ENCODE measurements around the gene NAXE.
"Not testable (repeated sequence)": the region's sequence is repeated elsewhere in the genome, so short reads cannot be mapped to it uniquely, and the experiment has no call there.

Gene NAXE

GRCh38 chr1:156625436-156626078, 34.0 kb downstream of the NAXE start:
- peaks cover 28% of the 10 kb centered on the region for H3K27me3 ChIP-seq (ENCODE audit: low read depth, low read length)
- no peaks in the 10 kb centered on the region for H3K9me3 ChIP-seq (ENCODE audit: control insufficient read depth in 1 of 2, low read length in 2 of 2)
- H3K4me3 ChIP-seq (ENCODE audit: low read depth in 1 of 2, low read length in 2 of 2): peak overlapping the region in 1 of 2 donors; percentile 49
- H3K4me1 ChIP-seq (ENCODE audit: control insufficient read depth in 1 of 2, insufficient read depth in 2 of 2, low read length in 2 of 2): peaks cover 0 to 22% of the 10 kb centered on the region in 2 donors
- H3K36me3 ChIP-seq (ENCODE audit: control insufficient read depth in 1 of 2, insufficient read depth in 2 of 2, low read length in 2 of 2): no peaks in the 10 kb centered on the region
- no peak overlapping the region for H3K27ac ChIP-seq (ENCODE audit: low read length)

GRCh38 chr1:156626079-156626438, 34.5 kb downstream of the NAXE start:
- Histone ChIP-seq H3K4me3 (ENCODE audit: low read depth in 1 of 2, low read length in 2 of 2) (peak overlapping the region in 1 of 2 donors; percentile 49), H3K9me3 (ENCODE audit: control insufficient read depth in 1 of 2, low read length in 2 of 2) (no peaks in the 10 kb centered on the region), H3K36me3 (ENCODE audit: control insufficient read depth in 1 of 2, insufficient read depth in 2 of 2, low read length in 2 of 2) (no peaks in the 10 kb centered on the region), H3K4me1 (ENCODE audit: control insufficient read depth in 1 of 2, insufficient read depth in 2 of 2, low read length in 2 of 2) (peaks cover 0 to 22% of the 10 kb centered on the region in 2 donors), H3K27ac (ENCODE audit: low read length) (no peak overlapping the region), H3K27me3 (ENCODE audit: low read depth, low read length) (peaks cover 30% of the 10 kb centered on the region)

GRCh38 chr1:156627313-156627880, 35.8 kb downstream of the NAXE start:
- H3K4me1 ChIP-seq (ENCODE audit: control insufficient read depth in 1 of 2, insufficient read depth in 2 of 2, low read length in 2 of 2): peaks cover 0 to 22% of the 10 kb centered on the region in 2 donors
- no peaks in the 10 kb centered on the region for H3K36me3 ChIP-seq (ENCODE audit: control insufficient read depth in 1 of 2, insufficient read depth in 2 of 2, low read length in 2 of 2)
- H3K27ac ChIP-seq (ENCODE audit: low read length): no peak overlapping the region
- no peaks in the 10 kb centered on the region for H3K9me3 ChIP-seq (ENCODE audit: control insufficient read depth in 1 of 2, low read length in 2 of 2)
- no peak overlapping the region for H3K4me3 ChIP-seq (ENCODE audit: low read depth in 1 of 2, low read length in 2 of 2)
- H3K27me3 ChIP-seq (ENCODE audit: low read depth, low read length): peaks cover 30% of the 10 kb centered on the region

- Histone ChIP-seq H3K9me3 (ENCODE audit: control insufficient read depth in 1 of 2, low read length in 2 of 2) (no peaks in the 10 kb centered on the region), H3K36me3 (ENCODE audit: control insufficient read depth in 1 of 2, insufficient read depth in 2 of 2, low read length in 2 of 2) (no peaks in the 10 kb centered on the region), H3K4me1 (ENCODE audit: control insufficient read depth in 1 of 2, insufficient read depth in 2 of 2, low read length in 2 of 2) (peaks cover 0 to 11% of the 10 kb centered on the region in 2 donors), H3K27me3 (ENCODE audit: low read depth, low read length) (peaks cover 18% of the 10 kb centered on the region), H3K4me3 (ENCODE audit: low read depth in 1 of 2, low read length in 2 of 2) (no peak overlapping the region), H3K27ac (ENCODE audit: low read length) (no peak overlapping the region)
Measured at GRCh38 chr1:156629823-156630449, 38.4 kb downstream of the NAXE start.

GRCh38 chr1:156631152-156631551, 39.6 kb downstream of the NAXE start:
- peaks cover 11% of the 10 kb centered on the region for H3K27me3 ChIP-seq (ENCODE audit: low read depth, low read length)
- not testable (repeated sequence) for H3K9me3 ChIP-seq (ENCODE audit: control insufficient read depth in 1 of 2, low read length in 2 of 2)

GRCh38 chr1:156632355-156632754, 40.8 kb downstream of the NAXE start:
- Histone ChIP-seq H3K9me3 (ENCODE audit: control insufficient read depth in 1 of 2, low read length in 2 of 2) (no peaks in the 10 kb centered on the region), H3K27me3 (ENCODE audit: low read depth, low read length) (peaks cover 3% of the 10 kb centered on the region), H3K27ac (ENCODE audit: low read length) (no peak overlapping the region), H3K36me3 (ENCODE audit: control insufficient read depth in 1 of 2, insufficient read depth in 2 of 2, low read length in 2 of 2) (no peaks in the 10 kb centered on the region), H3K4me1 (ENCODE audit: control insufficient read depth in 1 of 2, insufficient read depth in 2 of 2, low read length in 2 of 2) (no peaks in the 10 kb centered on the region), H3K4me3 (ENCODE audit: low read depth in 1 of 2, low read length in 2 of 2) (no peak overlapping the region)

More at GRCh38 chr1:156631152-156631551, 39.6 kb downstream of the NAXE start:
- H3K4me1 ChIP-seq (ENCODE audit: control insufficient read depth in 1 of 2, insufficient read depth in 2 of 2, low read length in 2 of 2); H3K4me3 ChIP-seq (ENCODE audit: low read depth in 1 of 2, low read length in 2 of 2); H3K27ac ChIP-seq (ENCODE audit: low read length); H3K36me3 ChIP-seq (ENCODE audit: control insufficient read depth in 1 of 2, insufficient read depth in 2 of 2, low read length in 2 of 2): not testable (repeated sequence)

- H3K27ac ChIP-seq (ENCODE audit: low read length): no peak overlapping the region
Measured at GRCh38 chr1:156638189-156638985, 46.8 kb downstream of the NAXE start.

GRCh38 chr1:156639601-156640101, 48.1 kb downstream of the NAXE start:
- peaks cover 26% of the 10 kb centered on the region for H3K27me3 ChIP-seq (ENCODE audit: low read depth, low read length)
- no peaks in the 10 kb centered on the region for H3K9me3 ChIP-seq (ENCODE audit: control insufficient read depth in 1 of 2, low read length in 2 of 2)

More at GRCh38 chr1:156638189-156638985, 46.8 kb downstream of the NAXE start:
- Histone ChIP-seq H3K4me1 (ENCODE audit: control insufficient read depth in 1 of 2, insufficient read depth in 2 of 2, low read length in 2 of 2) (peaks cover 0 to 11% of the 10 kb centered on the region in 2 donors), H3K36me3 (ENCODE audit: control insufficient read depth in 1 of 2, insufficient read depth in 2 of 2, low read length in 2 of 2) (no peaks in the 10 kb centered on the region), H3K9me3 (ENCODE audit: control insufficient read depth in 1 of 2, low read length in 2 of 2) (no peaks in the 10 kb centered on the region), H3K4me3 (ENCODE audit: low read depth in 1 of 2, low read length in 2 of 2) (no peak overlapping the region), H3K27me3 (ENCODE audit: low read depth, low read length) (peaks cover 26% of the 10 kb centered on the region)

GRCh38 chr1:156640842-156641706, 49.5 kb downstream of the NAXE start:
- H3K27ac ChIP-seq (ENCODE audit: low read length): no peak overlapping the region
- peak overlapping the region; percentile 13 to 44 for H3K4me3 ChIP-seq (ENCODE audit: low read depth in 1 of 2, low read length in 2 of 2)
- peaks cover 0 to 11% of the 10 kb centered on the region in 2 donors for H3K4me1 ChIP-seq (ENCODE audit: control insufficient read depth in 1 of 2, insufficient read depth in 2 of 2, low read length in 2 of 2)
- H3K36me3 ChIP-seq (ENCODE audit: control insufficient read depth in 1 of 2, insufficient read depth in 2 of 2, low read length in 2 of 2): no peaks in the 10 kb centered on the region
- H3K27me3 ChIP-seq (ENCODE audit: low read depth, low read length): peaks cover 38% of the 10 kb centered on the region
- H3K9me3 ChIP-seq (ENCODE audit: control insufficient read depth in 1 of 2, low read length in 2 of 2): no peaks in the 10 kb centered on the region

More at GRCh38 chr1:156639601-156640101, 48.1 kb downstream of the NAXE start:
- Histone ChIP-seq H3K4me3 (ENCODE audit: low read depth in 1 of 2, low read length in 2 of 2) (no peak overlapping the region), H3K36me3 (ENCODE audit: control insufficient read depth in 1 of 2, insufficient read depth in 2 of 2, low read length in 2 of 2) (no peaks in the 10 kb centered on the region), H3K27ac (ENCODE audit: low read length) (no peak overlapping the region), H3K4me1 (ENCODE audit: control insufficient read depth in 1 of 2, insufficient read depth in 2 of 2, low read length in 2 of 2) (peaks cover 0 to 11% of the 10 kb centered on the region in 2 donors)

- H3K27me3 ChIP-seq (ENCODE audit: low read depth, low read length): peaks cover 45% of the 10 kb centered on the region
- peaks cover 0 to 11% of the 10 kb centered on the region in 2 donors for H3K4me1 ChIP-seq (ENCODE audit: control insufficient read depth in 1 of 2, insufficient read depth in 2 of 2, low read length in 2 of 2)
Measured at GRCh38 chr1:156641761-156642264, 50.2 kb downstream of the NAXE start, which contains the start of gene BCAN. Gene BCAN (plus strand): TSS chr1:156642117. CDS start chr1:156646055, 3,938 bp downstream.

More at GRCh38 chr1:156641761-156642264, 50.2 kb downstream of the NAXE start, which contains the start of gene BCAN:
- no peaks in the 10 kb centered on the region for H3K36me3 ChIP-seq (ENCODE audit: control insufficient read depth in 1 of 2, insufficient read depth in 2 of 2, low read length in 2 of 2)
- H3K9me3 ChIP-seq (ENCODE audit: control insufficient read depth in 1 of 2, low read length in 2 of 2): no peaks in the 10 kb centered on the region
- peak within 1 kb of the TSS; percentile 13 to 44 for H3K4me3 ChIP-seq (ENCODE audit: low read depth in 1 of 2, low read length in 2 of 2)
- no peak within 1 kb of the TSS for H3K27ac ChIP-seq (ENCODE audit: low read length)

All from muscle layer of duodenum (tissue), 2 donors.